Stimulated activated CD4-positive, alpha-beta T cell treated with anti-CD3 and anti-CD28 coated beads, TNF-alpha, amount 100 ng/mL, for 24 hours (primary cell): Measurements from ENCODE around the gene SLIT1.

Experiments used
- DNase-seq, 3 experiments: peaks; one replicate each; pipeline ENCODE4 v3.0.0-alpha.2; 2020; ENCODE audit warnings: low read depth in 3 of 3

The SLIT1 gene

DNA sequence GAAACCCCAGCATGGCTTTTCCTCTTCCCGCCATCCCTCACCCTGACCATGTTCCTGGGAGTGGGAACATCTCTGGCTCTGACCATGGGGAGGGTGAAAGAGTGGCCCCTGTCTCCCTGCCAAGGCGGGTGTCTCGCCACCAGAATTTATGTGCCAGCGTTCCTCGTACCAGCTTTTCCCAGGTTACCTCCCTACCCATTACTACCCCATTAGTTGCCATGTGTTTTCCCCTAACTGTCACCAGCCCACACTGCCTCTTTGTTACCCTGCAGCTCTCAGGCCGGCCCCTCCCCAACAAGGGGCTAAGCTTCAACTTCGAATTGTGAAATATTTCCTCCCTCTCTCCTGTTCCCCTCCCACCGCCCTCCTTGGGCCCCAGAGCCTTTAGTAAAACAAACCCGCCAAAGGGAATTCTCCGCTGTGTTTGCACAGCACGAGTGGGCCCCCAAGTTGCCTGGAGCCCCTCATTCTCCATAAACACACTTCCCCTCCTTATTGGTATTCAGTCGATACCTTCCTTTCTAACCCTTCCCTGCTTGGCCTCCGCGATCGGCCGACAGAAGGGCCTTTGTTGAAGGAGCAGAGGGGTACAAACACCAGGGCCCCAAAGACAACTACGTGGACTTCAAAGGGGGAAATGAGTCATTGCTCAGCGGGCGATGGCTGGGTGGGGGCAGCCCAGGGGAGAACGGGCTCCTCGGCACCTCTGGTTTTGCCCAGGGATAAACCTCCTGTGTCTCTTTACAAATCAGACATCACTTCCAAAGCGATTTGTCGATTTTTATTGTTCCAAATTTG is 45.5 kb downstream of the SLIT1 start:
- DNase-seq: no peak

DNA sequence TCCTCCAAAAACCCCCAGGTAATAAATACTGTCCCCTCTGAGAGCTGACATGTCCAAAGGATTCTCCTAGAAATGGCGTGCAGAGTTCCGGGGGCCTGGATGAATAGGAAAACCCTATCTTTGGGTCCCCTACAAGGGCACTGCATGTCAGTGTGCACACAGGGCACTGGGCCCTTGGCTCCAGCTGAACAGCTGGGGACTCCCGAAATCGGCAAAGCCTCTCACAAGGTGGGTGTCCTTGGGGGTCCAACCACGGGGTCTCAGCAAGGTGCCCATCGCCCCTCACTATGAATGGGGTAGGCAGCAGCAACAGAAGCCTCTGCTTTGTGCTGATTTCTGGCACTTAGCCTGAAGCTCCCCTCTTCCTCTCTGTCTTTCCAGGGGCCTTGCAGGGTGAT is 46.1 kb downstream of the SLIT1 start:
- no peak for DNase-seq

DNA sequence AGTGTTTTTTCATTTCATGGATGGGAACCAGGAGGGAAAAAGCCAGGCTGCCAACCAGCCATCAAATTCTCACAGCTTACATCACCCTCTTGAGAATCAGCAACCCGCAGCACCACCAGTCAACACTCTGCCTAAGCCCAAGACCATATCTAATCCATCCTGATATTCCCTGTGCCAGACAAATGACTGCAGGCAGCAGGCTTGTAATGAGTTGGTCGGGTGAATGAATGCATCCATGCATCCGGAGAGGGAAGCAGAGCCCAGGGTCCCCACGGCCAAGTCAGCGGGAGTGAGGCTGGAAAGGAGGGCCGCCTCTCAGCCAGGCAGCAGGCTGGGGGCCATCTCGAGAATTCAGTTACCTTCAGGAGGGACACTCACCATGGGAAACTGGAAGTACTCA is 46.9 kb downstream of the SLIT1 start:
- no peak for DNase-seq

DNA sequence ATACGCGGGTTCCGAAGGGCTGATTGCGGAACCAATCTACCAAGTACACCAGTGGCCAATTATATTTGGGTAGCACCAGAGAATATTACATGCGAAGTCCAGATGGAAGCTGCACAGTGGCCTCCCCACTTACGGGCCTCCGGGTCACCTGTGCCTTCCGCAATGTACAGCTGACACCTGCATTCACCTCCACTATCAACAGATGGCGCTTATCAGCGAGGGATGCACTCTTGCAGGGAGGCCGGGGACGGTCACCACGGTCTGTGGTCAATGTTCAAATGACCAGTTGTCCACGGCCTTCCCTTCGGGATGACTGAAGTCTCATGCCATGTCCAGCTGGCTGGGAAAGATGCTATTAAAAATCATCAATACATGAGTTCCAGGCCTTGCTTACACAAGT is 47.6 kb downstream of the SLIT1 start:
- no peak for DNase-seq

DNA sequence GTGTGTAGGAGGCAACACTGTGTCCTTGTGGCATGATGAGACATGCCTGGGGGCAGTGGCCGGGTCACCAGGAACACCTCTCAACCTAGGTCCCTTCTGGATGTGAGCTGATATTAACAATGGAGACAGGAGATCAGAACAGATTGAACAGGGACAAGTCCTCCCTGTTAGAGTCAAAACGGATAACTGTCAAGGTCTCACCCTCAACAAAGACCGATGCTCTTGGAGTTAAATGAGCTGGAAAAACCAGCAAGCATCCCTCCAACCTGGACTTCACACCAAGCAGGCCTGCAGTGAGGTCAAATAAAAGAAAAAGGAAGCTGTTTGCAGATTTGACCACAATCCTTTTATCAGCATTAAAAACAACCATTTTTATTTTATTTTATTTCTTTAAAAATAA is 49.0 kb downstream of the SLIT1 start:
- no peak for DNase-seq

DNA sequence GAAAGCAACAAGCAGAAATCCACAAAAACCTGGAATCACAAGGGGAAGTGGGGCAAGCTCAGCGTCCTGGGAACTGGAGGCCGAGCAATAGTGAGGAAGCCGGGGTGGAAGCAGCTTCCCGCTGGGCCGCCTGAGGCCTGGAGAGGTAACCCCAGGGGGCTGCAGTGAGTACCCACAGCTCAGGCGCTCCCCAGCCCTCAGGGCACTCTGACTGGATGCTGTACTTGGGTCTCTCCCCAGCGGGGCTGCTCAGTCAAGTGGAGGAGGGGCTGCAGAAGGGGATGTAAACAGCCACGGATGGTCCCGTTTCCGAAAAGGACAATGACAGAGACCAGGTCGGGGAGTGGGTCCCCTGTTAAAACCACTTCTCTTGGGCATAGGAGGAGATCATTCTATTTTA is 50.3 kb downstream of the SLIT1 start:
- no peak for DNase-seq

DNA sequence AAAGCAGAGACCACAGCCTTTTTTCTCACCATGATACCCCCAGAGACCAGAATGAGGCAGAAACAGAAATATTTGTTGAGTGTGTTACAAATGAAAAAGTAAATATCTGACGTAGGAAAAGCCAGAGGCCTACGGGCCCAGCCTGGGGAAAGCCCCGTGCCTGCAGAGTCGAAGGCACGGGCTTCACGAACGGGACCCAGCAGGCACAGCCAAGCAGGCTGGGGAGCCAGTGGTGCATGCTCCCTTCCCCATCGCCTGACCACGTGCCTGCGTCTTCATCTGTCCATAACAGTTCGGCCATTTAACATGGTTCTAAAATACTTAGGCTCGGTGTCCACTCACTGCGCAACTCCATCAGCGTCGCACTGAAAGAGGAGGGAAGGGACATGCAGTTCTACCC is 50.8 kb downstream of the SLIT1 start:
- no peak for DNase-seq

DNA sequence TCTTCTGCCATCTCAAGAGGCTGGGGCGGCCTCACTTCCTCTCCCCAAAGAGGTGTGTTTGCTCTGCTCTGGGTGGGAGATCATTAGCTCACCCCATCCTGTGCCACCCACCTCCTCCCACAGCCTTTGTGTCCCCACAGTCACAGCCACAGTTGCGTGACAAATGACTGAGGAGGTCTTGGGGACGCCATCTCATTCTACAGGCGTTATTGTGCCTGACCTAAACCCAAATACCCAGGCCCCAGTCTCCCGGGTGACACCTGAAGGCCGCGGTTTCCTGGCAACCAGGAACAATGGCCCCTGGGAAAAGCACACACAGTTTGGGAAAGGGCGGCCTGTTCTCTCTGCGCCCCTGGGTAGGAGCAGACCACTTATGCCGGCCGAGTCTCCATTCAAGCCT is 51.6 kb downstream of the SLIT1 start:
- DNase-seq: no peak

DNA sequence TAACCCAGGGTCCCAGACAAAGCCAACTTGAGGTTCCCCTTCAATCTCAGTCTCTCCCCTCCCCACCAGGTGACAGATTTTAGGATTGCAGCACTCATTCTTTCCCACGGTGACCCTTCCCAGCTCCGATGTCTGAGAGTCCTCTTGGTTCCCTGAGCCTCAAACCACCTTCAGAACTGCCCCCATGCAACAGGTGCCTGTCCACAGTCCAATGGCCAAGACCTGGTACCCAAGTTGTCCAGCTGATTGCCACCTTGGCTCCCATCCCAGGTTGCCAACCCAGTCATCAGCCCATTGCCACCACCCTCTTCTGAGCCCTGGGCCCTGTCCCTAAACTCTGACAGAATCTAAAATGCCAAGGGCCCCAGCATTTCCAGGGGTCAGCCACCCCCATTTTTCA is 53.5 kb downstream of the SLIT1 start:
- no peak for DNase-seq

DNA sequence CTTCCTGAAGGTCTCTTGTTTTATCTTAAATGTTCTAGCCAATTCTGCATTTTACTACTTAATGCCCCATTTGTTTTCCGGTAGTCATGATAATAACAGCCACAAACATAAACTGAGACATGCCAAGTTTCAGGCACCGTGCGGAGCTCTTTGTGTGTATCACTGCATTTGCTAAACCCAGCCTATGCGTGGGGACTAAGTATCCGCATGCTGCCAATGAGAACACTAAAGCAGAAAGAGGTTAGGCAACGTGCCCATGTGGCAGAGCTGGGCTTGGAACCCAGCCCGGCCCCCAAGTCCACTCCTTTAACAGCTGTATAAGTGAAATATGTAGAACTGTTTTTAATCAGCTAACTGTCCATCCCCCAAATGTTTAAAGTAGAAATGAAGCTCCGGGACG is 54.1 kb downstream of the SLIT1 start:
- no peak for DNase-seq

DNA sequence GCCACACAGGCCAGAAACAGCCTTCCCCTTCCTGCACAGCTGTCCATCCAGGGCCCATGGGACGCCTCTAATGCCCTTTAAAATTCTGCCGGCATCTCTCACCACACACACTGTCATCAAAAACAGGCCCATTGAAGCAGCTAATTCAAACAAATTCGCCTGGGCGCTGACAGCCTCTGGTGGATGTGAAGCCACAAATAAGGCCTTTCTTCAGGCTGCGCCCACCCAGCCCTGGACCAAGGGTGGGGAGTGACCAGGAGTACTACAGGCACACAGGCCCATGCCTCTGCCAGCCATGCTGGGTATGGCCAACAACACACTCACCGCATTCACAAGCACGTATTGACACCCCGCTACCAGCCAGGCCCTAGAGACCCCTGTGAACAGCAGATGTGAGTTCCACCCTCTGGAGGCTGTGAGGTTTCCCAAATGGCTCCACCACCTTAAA is 54.6 kb downstream of the SLIT1 start:
- DNase-seq: no peak

DNA sequence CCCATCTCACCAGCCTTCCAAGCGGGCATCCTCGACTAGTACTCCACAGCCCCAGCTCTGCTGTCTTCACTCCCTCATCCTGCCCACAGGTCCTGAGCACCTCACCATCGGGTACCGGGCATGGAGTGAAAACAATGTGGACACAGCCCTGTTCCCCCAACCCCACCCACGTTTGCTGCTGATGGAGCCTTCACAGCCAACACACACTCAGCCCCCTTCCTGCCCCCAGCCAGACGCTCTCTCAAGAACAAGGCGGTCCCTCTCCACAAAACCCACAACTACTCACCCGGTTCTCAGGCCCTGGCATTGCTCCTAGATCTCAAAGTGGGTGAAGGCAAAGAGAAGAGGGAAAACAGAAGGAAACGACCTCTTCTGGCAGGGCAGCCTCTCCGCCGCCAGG is 56.1 kb downstream of the SLIT1 start:
- DNase-seq: no peak

DNA sequence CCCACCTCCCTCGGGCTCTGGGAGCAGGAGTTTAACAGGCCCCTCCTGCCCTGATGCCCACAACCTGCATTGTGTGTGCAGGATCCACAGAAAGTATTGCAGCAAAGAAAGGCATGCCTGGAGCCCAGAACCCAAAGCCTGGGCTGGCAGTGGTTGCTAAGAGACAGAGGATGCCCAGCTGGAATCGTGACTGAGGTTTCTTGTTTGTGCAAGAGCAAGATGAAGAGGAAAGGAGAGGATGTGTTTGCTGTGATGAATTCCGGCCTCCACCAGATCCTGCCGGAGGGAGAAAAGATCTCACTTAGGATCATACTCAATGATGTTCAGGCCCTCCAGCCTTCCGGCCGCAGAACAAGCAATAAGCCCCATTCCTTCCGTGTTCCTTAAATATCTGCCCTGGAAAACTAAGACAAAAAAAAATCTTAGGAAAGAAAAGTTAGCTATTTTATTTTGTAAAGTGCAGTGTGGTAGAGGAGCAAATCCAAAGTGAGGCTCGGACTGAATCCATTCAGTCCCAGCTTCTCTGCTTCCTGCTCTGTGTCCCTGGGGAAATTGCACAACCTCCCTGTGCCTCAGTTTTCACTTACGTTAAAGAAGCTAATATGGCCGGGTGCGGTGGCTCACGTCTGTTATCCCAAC is 57.1 kb downstream of the SLIT1 start:
- no peak for DNase-seq

DNA sequence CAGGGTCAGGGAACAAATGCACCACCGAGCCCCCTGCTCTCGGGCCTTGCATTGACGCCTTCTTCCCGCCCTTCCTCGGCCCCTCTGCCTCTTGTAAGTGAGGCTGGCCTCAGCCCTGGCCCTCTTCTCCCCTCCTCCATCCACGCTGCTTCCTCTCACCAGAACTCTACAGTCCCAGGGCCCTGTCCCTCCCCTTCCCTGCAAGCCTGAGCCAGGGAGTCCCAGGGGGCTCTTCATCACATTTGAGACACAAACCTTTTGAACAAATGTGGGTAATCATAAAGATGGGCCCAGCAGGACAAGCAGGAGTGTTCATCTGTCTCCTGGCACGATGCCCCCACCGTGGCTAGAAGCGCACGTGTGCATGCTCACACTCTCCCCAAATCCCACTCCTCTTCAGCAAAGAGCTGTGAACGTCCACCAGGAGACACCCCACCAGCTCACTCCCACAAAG is 57.7 kb downstream of the SLIT1 start:
- DNase-seq: no peak

DNA sequence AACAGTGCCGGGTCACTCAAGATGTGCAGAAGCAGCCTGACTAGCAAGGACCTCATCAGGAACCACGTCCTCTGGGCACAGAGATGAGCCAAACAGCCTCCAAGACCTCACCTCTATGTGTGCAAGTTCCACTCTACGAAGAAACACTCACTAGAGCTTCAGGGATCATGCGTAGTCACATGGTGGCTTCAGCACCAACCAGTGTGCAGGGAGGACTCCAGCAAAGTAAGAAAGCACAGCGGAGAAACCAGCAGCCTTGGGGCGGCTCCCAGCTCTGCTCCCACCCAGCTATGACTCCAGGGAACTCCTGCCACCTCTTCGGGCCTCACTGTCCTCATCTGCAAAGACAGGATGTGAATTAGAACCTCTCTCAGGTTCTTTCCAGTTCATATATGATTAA is 58.2 kb downstream of the SLIT1 start:
- DNase-seq: no peak

DNA sequence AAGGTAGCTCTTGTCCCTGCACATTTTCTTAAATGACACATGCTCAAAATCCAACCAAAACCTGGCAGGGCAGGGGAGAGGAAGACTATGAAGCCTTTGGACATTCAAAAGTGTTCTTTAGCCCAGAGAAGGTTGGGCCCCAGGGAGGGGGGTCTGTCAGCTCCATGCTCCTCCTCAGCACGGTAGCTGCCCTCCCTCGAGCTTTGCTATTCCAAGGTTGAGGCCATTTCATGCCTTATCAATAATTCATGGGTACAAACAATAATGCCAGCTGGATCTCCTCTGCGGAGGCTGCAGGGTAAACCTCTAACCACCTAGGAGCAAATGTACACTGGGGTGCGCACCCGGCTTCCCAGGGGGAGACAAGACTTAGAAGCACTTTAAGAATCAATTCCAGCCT is 61.5 kb downstream of the SLIT1 start:
- DNase-seq: no peak

DNA sequence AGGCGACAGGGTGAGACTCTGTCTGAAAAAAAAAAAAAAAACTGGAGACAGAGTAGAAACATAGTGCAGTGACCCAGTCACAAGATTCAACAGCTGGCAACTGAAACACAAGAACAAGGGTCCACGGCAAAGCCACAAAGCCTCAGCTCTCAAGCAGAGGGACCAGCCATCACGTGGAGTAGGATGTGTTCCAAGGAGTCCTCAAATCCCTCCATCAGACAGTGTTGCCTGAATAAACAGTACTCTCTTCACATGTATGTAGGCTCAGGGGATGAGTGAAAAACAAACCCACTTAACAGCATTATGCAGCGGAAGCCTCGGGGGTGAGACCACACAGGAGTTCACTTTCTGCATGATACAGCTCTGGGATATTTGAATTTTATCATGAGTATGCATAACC is 62.0 kb downstream of the SLIT1 start:
- no peak for DNase-seq

DNA sequence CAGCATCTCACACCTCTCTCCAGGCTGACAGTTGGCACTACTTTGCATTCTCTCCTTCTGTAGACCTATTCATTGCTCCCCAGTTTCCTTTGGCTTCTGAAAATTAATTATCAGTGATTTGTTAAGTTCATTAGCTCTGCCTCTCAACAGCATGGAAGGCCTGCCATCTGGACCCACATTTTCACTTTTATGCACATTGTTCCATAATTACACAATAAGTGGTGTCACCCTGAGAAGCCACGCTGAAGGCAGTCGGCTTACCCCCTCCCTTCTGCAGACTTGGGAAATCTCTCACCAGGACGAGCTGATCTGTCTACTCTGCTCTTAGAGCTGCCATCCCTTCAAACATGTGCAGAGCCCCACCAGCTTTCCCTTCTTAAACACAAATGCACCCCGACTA is 64.7 kb downstream of the SLIT1 start:
- DNase-seq: no peak

DNA sequence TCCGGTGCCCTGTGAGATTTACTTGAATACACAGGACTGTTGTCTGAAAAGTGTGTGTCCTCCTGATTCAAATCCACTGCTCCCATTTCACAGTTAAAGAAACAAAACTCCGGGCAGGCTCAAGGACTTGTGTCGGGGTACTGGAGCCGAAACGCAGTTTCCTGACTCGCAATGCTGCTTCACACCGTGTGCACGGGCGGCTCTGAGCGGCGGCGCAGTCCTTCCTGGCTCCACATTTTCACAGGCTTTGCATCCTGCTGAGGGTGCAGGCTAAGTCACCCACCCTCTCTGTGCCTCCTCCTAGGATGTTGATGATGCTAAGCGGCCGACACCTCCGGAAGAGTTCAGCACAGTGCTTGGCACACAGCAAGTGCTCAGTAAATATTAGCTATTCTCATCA is 65.4 kb downstream of the SLIT1 start:
- no peak for DNase-seq

DNA sequence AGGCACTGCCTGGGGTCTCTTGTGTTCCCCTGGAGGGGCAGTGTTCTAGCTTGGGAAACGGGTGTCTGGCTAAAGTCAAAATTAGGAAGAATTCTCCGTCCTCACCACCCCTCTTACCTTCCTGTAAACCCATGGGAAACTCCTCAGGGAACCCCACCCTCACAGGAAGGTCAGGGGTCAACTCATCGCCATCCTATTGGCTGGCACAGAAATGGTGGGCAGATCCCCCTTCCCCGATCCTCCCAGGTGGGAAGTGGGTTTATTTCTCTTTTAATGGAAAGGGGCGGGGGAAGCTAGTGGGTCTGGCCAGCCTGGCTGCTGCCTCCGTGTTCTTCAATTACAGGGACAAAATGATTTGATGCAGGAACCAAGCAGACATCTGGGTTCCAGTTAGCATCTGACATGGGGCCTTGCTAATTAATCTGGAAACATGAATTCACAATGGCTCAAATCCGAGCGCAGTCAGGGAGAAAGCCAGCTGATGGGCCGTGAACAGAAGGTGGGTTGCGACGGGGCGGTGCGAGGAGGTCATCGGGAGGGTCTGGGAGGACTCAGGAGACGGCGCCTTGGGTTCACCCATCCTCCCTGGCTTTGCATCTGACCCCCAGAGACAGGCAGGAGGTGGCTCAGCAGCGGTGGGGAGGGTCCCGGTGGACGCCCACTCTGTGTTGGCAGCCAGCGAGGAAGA is 66.6 kb downstream of the SLIT1 start:
- DNase-seq: no peak

DNA sequence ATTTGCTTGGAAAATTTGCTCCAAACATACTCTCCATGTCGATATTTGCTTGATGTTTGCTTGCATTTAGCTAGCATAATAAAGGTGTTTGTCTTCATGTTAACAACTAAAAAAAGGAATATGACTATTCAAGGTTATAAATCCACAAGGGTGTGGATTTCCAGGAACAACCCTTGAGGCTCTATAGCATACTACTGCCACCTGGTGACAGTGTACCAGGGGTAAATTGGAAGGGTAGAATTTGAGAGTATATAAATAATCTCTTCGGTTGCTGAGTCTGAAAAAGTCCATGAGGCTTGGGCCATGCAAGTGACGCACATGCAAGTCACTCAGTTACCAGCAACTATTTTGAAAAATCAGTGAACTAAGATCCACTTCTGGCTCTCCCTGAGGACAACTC is 68.4 kb downstream of the SLIT1 start:
- DNase-seq: no peak

DNA sequence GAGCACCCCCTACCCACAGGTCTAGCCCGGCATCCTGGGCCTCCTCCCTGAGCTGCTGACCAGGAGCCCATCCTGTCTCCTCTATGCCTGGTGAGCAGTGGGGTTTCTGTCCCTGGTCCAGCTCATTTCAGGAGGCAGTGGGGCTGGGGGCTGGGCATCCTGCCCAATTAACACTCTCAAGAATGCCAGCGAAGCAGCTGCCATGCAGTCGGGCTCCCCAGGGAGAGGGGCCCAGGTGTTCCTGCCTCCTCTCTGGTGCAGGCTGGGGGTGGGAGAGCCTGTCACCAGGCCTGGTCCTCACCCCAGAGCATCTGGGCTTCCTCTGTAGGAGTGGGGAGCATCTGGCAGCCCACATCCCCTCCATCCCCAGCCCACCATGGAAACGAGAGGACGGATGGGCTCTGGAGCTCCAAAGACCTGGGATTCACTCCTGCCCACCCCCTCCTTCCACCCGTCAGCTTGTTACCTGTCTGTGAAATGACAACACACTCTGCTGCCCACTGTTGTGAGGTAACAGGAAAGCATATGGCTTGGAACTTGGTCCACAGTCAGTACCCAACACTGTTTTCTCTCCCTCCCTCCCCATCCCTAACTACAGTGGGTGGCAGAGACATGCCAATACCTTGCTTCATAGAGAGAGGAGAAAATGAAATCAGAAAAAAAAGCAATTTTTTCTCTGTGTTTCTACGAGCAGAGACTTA is 69.1 kb downstream of the SLIT1 start:
- no peak for DNase-seq
